HEK293 (cell line): Measurements from ENCODE around the gene MTG1.

Source experiments
- BCL11B ChIP-seq: fragments of 450-650 bp; formaldehyde crosslinking; IDR thresholded peaks from 2 replicates; pipeline ENCODE4 v1.5.1; 2016; ENCODE audit warnings: low read depth, missing biosample characterization, missing genetic modification characterization
- CTCF ChIP-seq: fragments of 450-650 bp; formaldehyde crosslinking; IDR thresholded peaks from 2 replicates; pipeline ENCODE4 v1.5.1; 2016; ENCODE audit warnings: missing biosample characterization, missing genetic modification characterization
- EGR2 ChIP-seq: fragments of 450-650 bp; formaldehyde crosslinking; IDR thresholded peaks from 2 replicates; pipeline ENCODE4 v1.5.1; 2016; ENCODE audit warnings: low read depth, missing biosample characterization, missing genetic modification characterization
- GLI2 ChIP-seq: fragments of 450-650 bp; formaldehyde crosslinking; IDR thresholded peaks from 2 replicates; pipeline ENCODE4; 2017; ENCODE audit warnings: missing biosample characterization, missing genetic modification characterization, low read depth, borderline replicate concordance
- GLIS2 ChIP-seq: fragments of 450-650 bp; formaldehyde crosslinking; IDR thresholded peaks from 2 replicates; pipeline ENCODE4 v1.5.1; 2016; ENCODE audit warnings: missing biosample characterization, missing genetic modification characterization
- HIC1 ChIP-seq: fragments of 450-650 bp; formaldehyde crosslinking; IDR thresholded peaks from 2 replicates; pipeline ENCODE4 v1.5.1; 2016; ENCODE audit warnings: missing biosample characterization, missing genetic modification characterization
- KLF16 ChIP-seq: fragments of 450-650 bp; formaldehyde crosslinking; IDR thresholded peaks from 2 replicates; pipeline ENCODE4 v1.5.1; 2017; ENCODE audit warnings: missing biosample characterization, missing genetic modification characterization
- KLF8 ChIP-seq: fragments of 450-650 bp; formaldehyde crosslinking; IDR thresholded peaks from 2 replicates; pipeline ENCODE4 v1.5.1; 2016; ENCODE audit warnings: missing biosample characterization, missing genetic modification characterization
- SP2 ChIP-seq: fragments of 450-650 bp; formaldehyde crosslinking; IDR thresholded peaks from 2 replicates; pipeline ENCODE4 v1.5.1; 2016; ENCODE audit warnings: missing biosample characterization, missing genetic modification characterization
- ZBTB17 ChIP-seq: fragments of 450-650 bp; formaldehyde crosslinking; IDR thresholded peaks from 2 replicates; pipeline ENCODE4 v1.5.1; 2016; ENCODE audit warnings: missing biosample characterization, missing genetic modification characterization
- ZNF2 ChIP-seq: fragments of 450-650 bp; formaldehyde crosslinking; IDR thresholded peaks from 2 replicates; pipeline ENCODE4 v1.5.1; 2016; ENCODE audit warnings: missing biosample characterization, missing genetic modification characterization
- ZNF221 ChIP-seq: fragments of 450-650 bp; formaldehyde crosslinking; IDR thresholded peaks from 2 replicates; pipeline ENCODE4 v1.5.1; 2017; ENCODE audit warnings: missing biosample characterization, missing genetic modification characterization, borderline replicate concordance
- ZNF311 ChIP-seq: fragments of 450-650 bp; formaldehyde crosslinking; IDR thresholded peaks from 2 replicates; pipeline ENCODE4 v1.5.1; 2017; ENCODE audit warnings: missing biosample characterization, missing genetic modification characterization, borderline replicate concordance
- ZNF335 ChIP-seq: fragments of 450-650 bp; formaldehyde crosslinking; conservative IDR thresholded peaks from 2 replicates; pipeline ENCODE4 v1.5.1; 2016; ENCODE audit warnings: missing biosample characterization, missing genetic modification characterization
- ZNF398 ChIP-seq: fragments of 450-650 bp; formaldehyde crosslinking; IDR thresholded peaks from 2 replicates; pipeline ENCODE4 v1.5.1; 2017; ENCODE audit warnings: missing biosample characterization, missing genetic modification characterization
- ZNF416 ChIP-seq: fragments of 450-650 bp; formaldehyde crosslinking; IDR thresholded peaks from 2 replicates; pipeline ENCODE4 v1.5.1; 2016; ENCODE audit warnings: missing biosample characterization, missing genetic modification characterization
- ZNF423 ChIP-seq: fragments of 450-650 bp; formaldehyde crosslinking; IDR thresholded peaks from 2 replicates; pipeline ENCODE4 v1.5.1; 2016; ENCODE audit warnings: missing biosample characterization, missing genetic modification characterization
- ZNF621 ChIP-seq: fragments of 450-650 bp; formaldehyde crosslinking; IDR thresholded peaks from 2 replicates; pipeline ENCODE4 v1.5.1; 2017; ENCODE audit warnings: missing biosample characterization, missing genetic modification characterization
- ZNF639 ChIP-seq: fragments of 450-650 bp; formaldehyde crosslinking; IDR thresholded peaks from 2 replicates; pipeline ENCODE4 v1.5.1; 2016; ENCODE audit warnings: missing biosample characterization, missing genetic modification characterization
- ZNF677 ChIP-seq: fragments of 450-650 bp; IDR thresholded peaks from 2 replicates; pipeline ENCODE4 v1.5.0; 2018; ENCODE audit warnings: missing biosample characterization, mild to moderate bottlenecking, missing genetic modification characterization, moderate library complexity
- ZNF692 ChIP-seq: fragments of 450-650 bp; formaldehyde crosslinking; IDR thresholded peaks from 2 replicates; pipeline ENCODE4 v1.5.1; 2016; ENCODE audit warnings: missing biosample characterization, missing genetic modification characterization

MTG1 gene

GRCh38 chr10:133372507-133372906 lies 21.4 kb upstream of the MTG1 start (continued):
- TF ChIP-seq HIC1 (tag by site-specific recombination) = peak; percentile 58; the same call in 1 of the 2 replicates
- no peak for TF ChIP-seq CTCF (tag by site-specific recombination)
- no peak for TF ChIP-seq ZNF639 (tag by site-specific recombination)
- no peak for TF ChIP-seq ZNF335
- no peak for TF ChIP-seq ZNF416 (tag by site-specific recombination)
- peak; percentile 46 for TF ChIP-seq GLIS2
- TF ChIP-seq ZNF221 (tag by site-specific recombination) = no peak
- TF ChIP-seq ZNF2 (tag by site-specific recombination) = no peak
- no peak for TF ChIP-seq ZNF677 (tag by site-specific recombination)
- no peak for TF ChIP-seq EGR2 (tag by site-specific recombination)
- 0 out of 2 replicates have a peak, but pooled peaks have one; percentile 22 for TF ChIP-seq ZNF423
- no peak for TF ChIP-seq ZNF398 (tag by site-specific recombination)
- TF ChIP-seq ZNF311 (tag by site-specific recombination) = no peak
- TF ChIP-seq KLF16 (tag by site-specific recombination) = no peak
- TF ChIP-seq GLI2 = no peak
- TF ChIP-seq BCL11B (tag by site-specific recombination) = no peak
- TF ChIP-seq ZBTB17 (tag by site-specific recombination) = no peak
- TF ChIP-seq SP2 (tag by site-specific recombination) = no peak
- TF ChIP-seq KLF8 (tag by site-specific recombination) = no peak
- no peak for TF ChIP-seq ZNF692
- no peak for TF ChIP-seq ZNF621 (tag by site-specific recombination)
